HG02571 (cell line): Measurements from ENCODE around the gene WDR45B.

Experiments used
- ATAC-seq: cut with Tn5 transposase; IDR thresholded peaks from one replicate; pipeline ENCODE4 v1.9.1; 2021; ENCODE audit warnings: mild to moderate bottlenecking, moderate library complexity; ENCODE audit not compliant: unreplicated experiment

Gene WDR45B

GRCh38 chr17:82648165-82648668, at the start of gene WDR45B:
Gene WDR45B, minus strand, starts transcription at chr17:82648444. Its CDS starts 104 bp downstream, at chr17:82648340.
- ATAC-seq: peak; percentile 86

GRCh38 chr17:82697808-82698064, 49.5 kb upstream of the WDR45B start:
- no peak for ATAC-seq

- ATAC-seq: no peak
These were observed 48.9 kb upstream of the WDR45B start for GRCh38 chr17:82696916-82697807.

- ATAC-seq: no peak
These were observed 48.0 kb upstream of the WDR45B start for GRCh38 chr17:82696259-82696658.

GRCh38 chr17:82694647-82695046, 46.4 kb upstream of the WDR45B start:
- no peak for ATAC-seq

- ATAC-seq: no peak
These were observed 45.1 kb upstream of the WDR45B start for GRCh38 chr17:82693168-82693867.

GRCh38 chr17:82692268-82692667, 44.0 kb upstream of the WDR45B start:
- ATAC-seq: no peak

GRCh38 chr17:82691714-82692113, 43.5 kb upstream of the WDR45B start:
- no peak for ATAC-seq

GRCh38 chr17:82690786-82691489, 42.7 kb upstream of the WDR45B start:
- no peak for ATAC-seq

GRCh38 chr17:82689077-82689476, 40.8 kb upstream of the WDR45B start:
- ATAC-seq: no peak

- no peak for ATAC-seq
These were observed 39.6 kb upstream of the WDR45B start for GRCh38 chr17:82687871-82688270.

GRCh38 chr17:82687375-82687861, 39.2 kb upstream of the WDR45B start:
- ATAC-seq: no peak

- ATAC-seq: no peak
These were observed 38.4 kb upstream of the WDR45B start for GRCh38 chr17:82686366-82687324.

- ATAC-seq: no peak
These were observed 37.0 kb upstream of the WDR45B start for GRCh38 chr17:82685291-82685690.

- no peak for ATAC-seq
These were observed 36.1 kb upstream of the WDR45B start for GRCh38 chr17:82684228-82684841.

- no peak for ATAC-seq
These were observed 35.3 kb upstream of the WDR45B start for GRCh38 chr17:82683534-82683933.

GRCh38 chr17:82681547-82681946, 33.3 kb upstream of the WDR45B start:
- no peak for ATAC-seq

GRCh38 chr17:82679586-82680465, 31.6 kb upstream of the WDR45B start:
- no peak for ATAC-seq
